K562 (cell line): ENCODE data around the gene TMC1.

Source experiments
- HDGF ChIP-seq: fragments of 450-650 bp; IDR thresholded peaks from 2 replicates; pipeline ENCODE4 v1.6.1; 2016
- KLF10 ChIP-seq: fragments of 250-450 bp; sonication (Bioruptor Pico); IDR thresholded peaks from 2 replicates; pipeline ENCODE4 v1.6.1; 2021; ENCODE audit warnings: matching md5 sums
- MIER1 ChIP-seq: fragments of 450-650 bp; IDR thresholded peaks from 2 replicates; pipeline ENCODE4 v1.6.1; 2016; ENCODE audit warnings: antibody characterized with exemption, mild to moderate bottlenecking, low read depth
- NFIX ChIP-seq: fragments of 250-450 bp; sonication (Bioruptor Pico); IDR thresholded peaks from 2 replicates; pipeline ENCODE4 v1.4.0; 2020; ENCODE audit warnings: low read depth, mild to moderate bottlenecking, moderate library complexity
- SRF ChIP-seq, 2 experiments: fragments of 250-450, 450-650 bp in 1 of 2; sonication (Bioruptor Pico) in 1 of 2; sonication (generic) in 1 of 2; formaldehyde crosslinking; IDR thresholded peaks; 2 replicates each; pipeline versions ENCODE4 v1.5.0 to v1.5.1; 2020 to 2022; ENCODE audit warnings: mild to moderate bottlenecking in 1 of 2, missing genetic modification reagents in 1 of 2

- no peak for TF ChIP-seq MIER1
- TF ChIP-seq HDGF = no peak
- no peak for TF ChIP-seq KLF10 (CRISPR knock-in tag)
- TF ChIP-seq NFIX (CRISPR knock-in tag) = no peak
- TF ChIP-seq SRF (CRISPR knock-in tag; IDR thresholded peaks at IDR 0.05) = no peak
These were observed 144.0 kb downstream of the TMC1 start for GRCh38 chr9:72665421-72665820.
